HepG2 (cell line): Measurements from ENCODE around the gene TUBB3. TPM values are rescaled to one million over a fixed set of nuclear protein-coding genes. Genes with fewer than 3 reads are reported as not detected.

ENCODE experiments used
- ATAC-seq: fragments of 200-7000 bp; cut with Tn5 transposase; 3 replicates; pipeline ENCODE4 v1.9.1; 2020; ENCODE audit warnings: mild to moderate bottlenecking, moderate library complexity
- BruUV-seq: library from RNA; stranded (reverse); fragments of 400-500 nt; replicated peaks from 2 replicates; lab custom pipeline; 2021; lab: Mats Ljungman, UMichigan
- CTCF ChIA-PET: fragments of 300-600 bp; formaldehyde crosslinking; extraction: SDS; loops from one replicate; lab custom pipeline; 2021; ENCODE audit warnings: low total read pairs, inconsistent platforms, low intra/inter-chr PET ratio; lab: Yijun Ruan, JAX
- POLR2A ChIA-PET: fragments of 350-600 bp; sonication (Branson Sonifier 250); formaldehyde crosslinking; loops from one replicate; lab custom pipeline; 2020; ENCODE audit warnings: antibody characterized with exemption, inconsistent platforms; lab: Yijun Ruan, JAX
- DNase-seq: peaks from one replicate; pipeline ENCODE4 v3.0.0-alpha.2; 2015; ENCODE audit warnings: low spot score
- FAIRE-seq: peaks from 3 replicates; lab custom pipeline; 2011; peaks lifted over from hg19 to GRCh38; lab: Jason Lieb, UNC
- H2AFZ ChIP-seq: one replicate; pipeline ENCODE4 v1.6.1; 2011; ENCODE audit warnings: low read length, inconsistent platforms
- H3K27ac ChIP-seq: fragments of 300-600 bp; 3 replicates; pipeline ENCODE4 v1.8.0; 2011; ENCODE audit warnings: mixed run types, mild to moderate bottlenecking, mixed read lengths, low read length, inconsistent platforms; ENCODE audit not compliant: insufficient read depth; ENCODE audit errors: extremely low read length
- H3K27me3 ChIP-seq, 2 experiments: fragments of 200-600 bp in 1 of 2; 2 replicates in 1 of 2; 3 replicates in 1 of 2; pipeline versions ENCODE4 v1.6.0 to v1.8.0; 2011; ENCODE audit warnings: low read length in 2 of 2, mild to moderate bottlenecking in 2 of 2, moderate library complexity in 2 of 2, inconsistent platforms in 1 of 2; ENCODE audit not compliant: insufficient read depth in 2 of 2, control insufficient read depth in 1 of 2
- H3K36me3 ChIP-seq, 2 experiments: fragments of 200-600 bp in 1 of 2; replicated peaks in 1 of 2; 2 replicates in 1 of 2; 3 replicates in 1 of 2; pipeline versions ENCODE4 v1.5.1 to v1.8.0; 2011; ENCODE audit warnings: low read length in 2 of 2, inconsistent platforms in 1 of 2; ENCODE audit not compliant: insufficient read depth in 2 of 2, control insufficient read depth in 1 of 2
- H3K4me1 ChIP-seq: 2 replicates; pipeline ENCODE4 v1.5.1; 2012; ENCODE audit warnings: low read length, inconsistent platforms; ENCODE audit not compliant: insufficient read depth
- H3K4me2 ChIP-seq: 2 replicates; pipeline ENCODE4 v1.6.0; 2011; ENCODE audit warnings: low read depth, low read length, inconsistent platforms
- H3K4me3 ChIP-seq, 3 experiments: fragments of 200-600 bp in 1 of 3; sonication (generic), shearing (Covaris generic) in 1 of 3; replicated peaks in 1 of 3; 2 replicates each; pipeline ENCODE4 v1.5.1; 2011 to 2016; ENCODE audit warnings: low read length in 3 of 3, inconsistent platforms in 2 of 3, low read depth in 2 of 3, mild to moderate bottlenecking in 2 of 3, control low read depth in 1 of 3, mixed read lengths in 1 of 3; ENCODE audit not compliant: insufficient read depth in 1 of 3
- H3K79me2 ChIP-seq: one replicate; pipeline ENCODE4 v1.6.1; 2011; ENCODE audit warnings: low read length, inconsistent platforms; ENCODE audit not compliant: insufficient read depth
- H3K9ac ChIP-seq: 2 replicates; pipeline ENCODE4 v1.6.0; 2011; ENCODE audit warnings: mild to moderate bottlenecking, low read depth, low read length, inconsistent platforms; ENCODE audit not compliant: insufficient read depth
- H3K9me3 ChIP-seq: 2 replicates; pipeline ENCODE4 v1.5.1; 2012; ENCODE audit warnings: mild to moderate bottlenecking, low read length
- H4K20me1 ChIP-seq: 2 replicates; pipeline ENCODE4 v1.6.0; 2011; ENCODE audit warnings: inconsistent platforms, mild to moderate bottlenecking, low read length, moderate library complexity; ENCODE audit not compliant: insufficient read depth
- ASH2L ChIP-seq: fragments of 300-600, 200-600 bp; sonication (generic); IDR thresholded peaks from 2 replicates; pipeline ENCODE4 v1.7.0; 2017; ENCODE audit warnings: low read depth, mild to moderate bottlenecking, moderate library complexity, mixed read lengths, low read length; ENCODE audit not compliant: insufficient read length
- GABPB1 ChIP-seq: IDR thresholded peaks from 2 replicates; pipeline ENCODE4 v1.6.1; 2016; ENCODE audit warnings: mild to moderate bottlenecking, missing genetic modification reagents, moderate library complexity, missing compliant biosample characterization
- MYC ChIP-seq: sonication (generic); formaldehyde crosslinking; IDR thresholded peaks from 2 replicates; pipeline ENCODE4 v1.9.0; 2021; ENCODE audit warnings: missing genetic modification reagents, borderline replicate concordance
- ONECUT2 ChIP-seq: sonication (generic); formaldehyde crosslinking; IDR thresholded peaks from 2 replicates; pipeline ENCODE4 v1.4.0; 2020; ENCODE audit warnings: missing genetic modification reagents
- POLR2A ChIP-seq, 2 experiments: IDR thresholded peaks; 2 replicates each; pipeline ENCODE4 v1.6.1; 2011; ENCODE audit warnings: low read depth in 2 of 2, low read length in 2 of 2, mild to moderate bottlenecking in 1 of 2, moderate library complexity in 1 of 2; ENCODE audit not compliant: insufficient read depth in 1 of 2
- TBL1XR1 ChIP-seq: fragments of 150-350 bp; IDR thresholded peaks from 2 replicates; pipeline ENCODE4 v1.6.1; 2014; ENCODE audit warnings: borderline replicate concordance, low read length; ENCODE audit not compliant: partially characterized antibody
- ZBTB42 ChIP-seq: sonication (generic); formaldehyde crosslinking; IDR thresholded peaks from 2 replicates; pipeline ENCODE4 v1.5.0; 2020; ENCODE audit warnings: mild to moderate bottlenecking, missing genetic modification reagents
- ZSCAN29 ChIP-seq: sonication (generic); formaldehyde crosslinking; conservative IDR thresholded peaks from 2 replicates; pipeline ENCODE4 v1.4.0; 2020; ENCODE audit warnings: mild to moderate bottlenecking, missing genetic modification reagents
- WGBS: methylation state at CpG from one replicate; pipeline ENCODE4 v1.1.6; 2017; ENCODE audit warnings: low lambda C conversion rate; 5-methylcytosine and 5-hydroxymethylcytosine counted together
- in situ Hi-C: cut with HindIII; loops from 2 replicates; pipeline ENCODE4 v1.10.0; 2017; ENCODE audit warnings: low pct_unique_long_range_greater_than_20kb; ENCODE audit not compliant: extremely low pct_ligation_motif_present
- intact Hi-C: fragments of 100-400 bp; cut with micrococcal nuclease; formaldehyde crosslinking; loops from one replicate; pipeline ENCODE4 v1.10.0; 2022; ENCODE audit not compliant: unreplicated experiment
- polyA plus RNA-seq, 8 experiments: library from polyadenylated mRNA; depleted of rRNA in 3 of 8; stranded (reverse) in 7 of 8; unstranded in 1 of 8; fragments of >200 nt; fragmentation: Illumina TruSeq in 4 of 8; extraction: Trizol in 4 of 8; gene quantifications; 2 replicates each; pipeline versions ENCODE4 v1.2.1 to v1.2.3, GENCODE V29; 2011 to 2016; ENCODE audit warnings: low read depth in 4 of 8, missing spikeins in 1 of 8, mixed read lengths in 1 of 8; ENCODE audit not compliant: insufficient read depth in 1 of 8
- total RNA-seq, 5 experiments: library from RNA; depleted of rRNA; stranded (reverse); fragments of >200 nt; fragmentation: Illumina TruSeq; extraction: Trizol; gene quantifications; 2 replicates each; pipeline ENCODE4 v1.2.3, GENCODE V29; 2016; ENCODE audit warnings: low read depth in 1 of 5
- TF ChIP-seq, protein P1 (sequence below): IDR thresholded peaks from 2 replicates; pipeline ENCODE4 v1.6.1; 2016; ENCODE audit warnings: low read depth, missing genetic modification reagents, missing compliant biosample characterization
- TF ChIP-seq, protein P2 (sequence below): sonication (generic); formaldehyde crosslinking; IDR thresholded peaks from 2 replicates; pipeline ENCODE4 v1.4.0; 2020; ENCODE audit warnings: missing genetic modification reagents, borderline replicate concordance
- TF ChIP-seq, protein P3 (sequence below): sonication (generic); formaldehyde crosslinking; IDR thresholded peaks from 2 replicates; pipeline ENCODE4 v1.4.0; 2020; ENCODE audit warnings: missing genetic modification reagents

TUBB3 gene
- total and polyA plus RNA-seq, 2 of the 13 experiments (the other 11 are each of a cell fraction or from before 2014, with no cell fraction given), result 110 to 185 TPM

DNA sequence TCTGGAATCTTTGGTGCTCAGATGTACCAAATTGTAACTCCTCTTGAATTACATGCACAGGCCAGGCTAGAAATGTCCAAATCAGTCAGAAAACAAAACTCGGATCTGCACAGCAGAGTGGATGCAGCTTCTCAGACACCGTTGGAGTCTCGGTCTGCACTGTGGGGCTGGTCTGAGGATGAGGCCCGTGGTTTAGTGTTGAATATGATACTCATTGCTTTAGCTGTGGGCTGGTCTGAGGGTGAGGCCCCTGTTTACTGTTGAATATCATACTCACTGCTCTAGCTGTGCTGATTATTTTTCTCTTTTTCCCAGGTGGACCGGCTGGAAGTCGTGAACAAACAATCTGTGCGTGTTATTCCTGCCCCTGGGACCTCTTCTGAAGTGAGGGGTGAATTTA lies 61.1 kb downstream of the TUBB3 start:
- CTCF ChIA-PET, result no interaction called here
- Histone ChIP-seq H3K79me2 (no peaks in the 10 kb centered on the region), H3K27ac (no peak overlapping the region), H3K36me3 (peaks cover 58 to 79% of the 10 kb centered on the region in 2 experiments), H4K20me1 (no peaks in the 10 kb centered on the region), H3K27me3 (no peaks in the 10 kb centered on the region), H2AFZ (no peak overlapping the region), H3K4me1 (no peaks in the 10 kb centered on the region), H3K4me2 (no peak overlapping the region), H3K9ac (no peak overlapping the region), H3K9me3 (no peaks in the 10 kb centered on the region), H3K4me3 (no peak overlapping the region)
- no peak for ATAC-seq
- DNase-seq, result no peak
- intact Hi-C loops, result no loop called here
- WGBS, result over 99% methylated on average over 7 of the region's 7 CpGs
- POLR2A ChIA-PET, result interaction anchor here (1.4 kb wide), 1 partner anchor 11 kb away, joined by 3 read pairs; no protein-coding TSS in a partner anchor
- no peak for FAIRE-seq
- BruUV-seq, result no TSS peak
- in situ Hi-C loops, result no loop called here
- TF ChIP-seq, protein P1, sequence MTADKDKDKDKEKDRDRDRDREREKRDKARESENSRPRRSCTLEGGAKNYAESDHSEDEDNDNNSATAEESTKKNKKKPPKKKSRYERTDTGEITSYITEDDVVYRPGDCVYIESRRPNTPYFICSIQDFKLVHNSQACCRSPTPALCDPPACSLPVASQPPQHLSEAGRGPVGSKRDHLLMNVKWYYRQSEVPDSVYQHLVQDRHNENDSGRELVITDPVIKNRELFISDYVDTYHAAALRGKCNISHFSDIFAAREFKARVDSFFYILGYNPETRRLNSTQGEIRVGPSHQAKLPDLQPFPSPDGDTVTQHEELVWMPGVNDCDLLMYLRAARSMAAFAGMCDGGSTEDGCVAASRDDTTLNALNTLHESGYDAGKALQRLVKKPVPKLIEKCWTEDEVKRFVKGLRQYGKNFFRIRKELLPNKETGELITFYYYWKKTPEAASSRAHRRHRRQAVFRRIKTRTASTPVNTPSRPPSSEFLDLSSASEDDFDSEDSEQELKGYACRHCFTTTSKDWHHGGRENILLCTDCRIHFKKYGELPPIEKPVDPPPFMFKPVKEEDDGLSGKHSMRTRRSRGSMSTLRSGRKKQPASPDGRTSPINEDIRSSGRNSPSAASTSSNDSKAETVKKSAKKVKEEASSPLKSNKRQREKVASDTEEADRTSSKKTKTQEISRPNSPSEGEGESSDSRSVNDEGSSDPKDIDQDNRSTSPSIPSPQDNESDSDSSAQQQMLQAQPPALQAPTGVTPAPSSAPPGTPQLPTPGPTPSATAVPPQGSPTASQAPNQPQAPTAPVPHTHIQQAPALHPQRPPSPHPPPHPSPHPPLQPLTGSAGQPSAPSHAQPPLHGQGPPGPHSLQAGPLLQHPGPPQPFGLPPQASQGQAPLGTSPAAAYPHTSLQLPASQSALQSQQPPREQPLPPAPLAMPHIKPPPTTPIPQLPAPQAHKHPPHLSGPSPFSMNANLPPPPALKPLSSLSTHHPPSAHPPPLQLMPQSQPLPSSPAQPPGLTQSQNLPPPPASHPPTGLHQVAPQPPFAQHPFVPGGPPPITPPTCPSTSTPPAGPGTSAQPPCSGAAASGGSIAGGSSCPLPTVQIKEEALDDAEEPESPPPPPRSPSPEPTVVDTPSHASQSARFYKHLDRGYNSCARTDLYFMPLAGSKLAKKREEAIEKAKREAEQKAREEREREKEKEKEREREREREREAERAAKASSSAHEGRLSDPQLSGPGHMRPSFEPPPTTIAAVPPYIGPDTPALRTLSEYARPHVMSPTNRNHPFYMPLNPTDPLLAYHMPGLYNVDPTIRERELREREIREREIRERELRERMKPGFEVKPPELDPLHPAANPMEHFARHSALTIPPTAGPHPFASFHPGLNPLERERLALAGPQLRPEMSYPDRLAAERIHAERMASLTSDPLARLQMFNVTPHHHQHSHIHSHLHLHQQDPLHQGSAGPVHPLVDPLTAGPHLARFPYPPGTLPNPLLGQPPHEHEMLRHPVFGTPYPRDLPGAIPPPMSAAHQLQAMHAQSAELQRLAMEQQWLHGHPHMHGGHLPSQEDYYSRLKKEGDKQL (CRISPR knock-in tag), result no peak
- TF ChIP-seq, protein P2, sequence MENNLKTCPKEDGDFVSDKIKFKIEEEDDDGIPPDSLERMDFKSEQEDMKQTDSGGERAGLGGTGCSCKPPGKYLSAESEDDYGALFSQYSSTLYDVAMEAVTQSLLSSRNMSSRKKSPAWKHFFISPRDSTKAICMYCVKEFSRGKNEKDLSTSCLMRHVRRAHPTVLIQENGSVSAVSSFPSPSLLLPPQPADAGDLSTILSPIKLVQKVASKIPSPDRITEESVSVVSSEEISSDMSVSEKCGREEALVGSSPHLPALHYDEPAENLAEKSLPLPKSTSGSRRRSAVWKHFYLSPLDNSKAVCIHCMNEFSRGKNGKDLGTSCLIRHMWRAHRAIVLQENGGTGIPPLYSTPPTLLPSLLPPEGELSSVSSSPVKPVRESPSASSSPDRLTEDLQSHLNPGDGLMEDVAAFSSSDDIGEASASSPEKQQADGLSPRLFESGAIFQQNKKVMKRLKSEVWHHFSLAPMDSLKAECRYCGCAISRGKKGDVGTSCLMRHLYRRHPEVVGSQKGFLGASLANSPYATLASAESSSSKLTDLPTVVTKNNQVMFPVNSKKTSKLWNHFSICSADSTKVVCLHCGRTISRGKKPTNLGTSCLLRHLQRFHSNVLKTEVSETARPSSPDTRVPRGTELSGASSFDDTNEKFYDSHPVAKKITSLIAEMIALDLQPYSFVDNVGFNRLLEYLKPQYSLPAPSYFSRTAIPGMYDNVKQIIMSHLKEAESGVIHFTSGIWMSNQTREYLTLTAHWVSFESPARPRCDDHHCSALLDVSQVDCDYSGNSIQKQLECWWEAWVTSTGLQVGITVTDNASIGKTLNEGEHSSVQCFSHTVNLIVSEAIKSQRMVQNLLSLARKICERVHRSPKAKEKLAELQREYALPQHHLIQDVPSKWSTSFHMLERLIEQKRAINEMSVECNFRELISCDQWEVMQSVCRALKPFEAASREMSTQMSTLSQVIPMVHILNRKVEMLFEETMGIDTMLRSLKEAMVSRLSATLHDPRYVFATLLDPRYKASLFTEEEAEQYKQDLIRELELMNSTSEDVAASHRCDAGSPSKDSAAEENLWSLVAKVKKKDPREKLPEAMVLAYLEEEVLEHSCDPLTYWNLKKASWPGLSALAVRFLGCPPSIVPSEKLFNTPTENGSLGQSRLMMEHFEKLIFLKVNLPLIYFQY (CRISPR knock-in tag), result no peak
- no peak for TF ChIP-seq ZBTB42 (CRISPR knock-in tag)
- TF ChIP-seq ASH2L, result no peak
- no peak for TF ChIP-seq GABPB1 (CRISPR knock-in tag)
- TF ChIP-seq, protein P3, sequence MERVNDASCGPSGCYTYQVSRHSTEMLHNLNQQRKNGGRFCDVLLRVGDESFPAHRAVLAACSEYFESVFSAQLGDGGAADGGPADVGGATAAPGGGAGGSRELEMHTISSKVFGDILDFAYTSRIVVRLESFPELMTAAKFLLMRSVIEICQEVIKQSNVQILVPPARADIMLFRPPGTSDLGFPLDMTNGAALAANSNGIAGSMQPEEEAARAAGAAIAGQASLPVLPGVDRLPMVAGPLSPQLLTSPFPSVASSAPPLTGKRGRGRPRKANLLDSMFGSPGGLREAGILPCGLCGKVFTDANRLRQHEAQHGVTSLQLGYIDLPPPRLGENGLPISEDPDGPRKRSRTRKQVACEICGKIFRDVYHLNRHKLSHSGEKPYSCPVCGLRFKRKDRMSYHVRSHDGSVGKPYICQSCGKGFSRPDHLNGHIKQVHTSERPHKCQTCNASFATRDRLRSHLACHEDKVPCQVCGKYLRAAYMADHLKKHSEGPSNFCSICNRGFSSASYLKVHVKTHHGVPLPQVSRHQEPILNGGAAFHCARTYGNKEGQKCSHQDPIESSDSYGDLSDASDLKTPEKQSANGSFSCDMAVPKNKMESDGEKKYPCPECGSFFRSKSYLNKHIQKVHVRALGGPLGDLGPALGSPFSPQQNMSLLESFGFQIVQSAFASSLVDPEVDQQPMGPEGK (CRISPR knock-in tag), result no peak
- no peak for TF ChIP-seq MYC (CRISPR knock-in tag)
- no peak for TF ChIP-seq POLR2A (IDR thresholded peaks at IDR 0.05; ENCODE audit: insufficient read depth in 1 of 2, low read depth in 2 of 2, low read length in 2 of 2)
- TF ChIP-seq TBL1XR1, result no peak
- TF ChIP-seq ONECUT2 (CRISPR knock-in tag), result no peak
- TF ChIP-seq ZSCAN29 (CRISPR knock-in tag), result no peak
